GM06990 (cell line): ENCODE results near the gene FBXL19.

ENCODE experiments used
- DNase-seq: peaks from one replicate; pipeline ENCODE4 v3.0.0-alpha.2; 2011; ENCODE audit not compliant: insufficient read length; ENCODE audit errors: extremely low read depth
- H3K27me3 ChIP-seq: replicated peaks from 2 replicates; pipeline ENCODE4 v1.6.0; 2011; ENCODE audit warnings: low read length; ENCODE audit not compliant: control insufficient read depth, insufficient read depth
- H3K36me3 ChIP-seq: 2 replicates; pipeline ENCODE4 v1.5.1; 2011; ENCODE audit warnings: low read length; ENCODE audit not compliant: control insufficient read depth, insufficient read depth
- H3K4me3 ChIP-seq: replicated peaks from 2 replicates; pipeline ENCODE4 v1.5.1; 2011; ENCODE audit warnings: low read depth, mild to moderate bottlenecking, control low read depth, low read length
- CTCF ChIP-seq: IDR thresholded peaks from 2 replicates; pipeline ENCODE4 v1.5.1; 2011; ENCODE audit warnings: low read length, control low read depth, mild to moderate bottlenecking, inconsistent platforms; ENCODE audit not compliant: insufficient read depth, poor library complexity, severe bottlenecking

Gene FBXL19

GRCh38 chr16:30914830-30915229 lies 8.5 kb upstream of the FBXL19 start:
- TF ChIP-seq CTCF: no peak
- H3K27me3 ChIP-seq: no peaks in the 10 kb centered on the region
- no peaks in the 10 kb centered on the region for H3K36me3 ChIP-seq
- DNase-seq: no peak
- H3K4me3 ChIP-seq: no peak overlapping the region

GRCh38 chr16:30918614-30919013 lies 4.8 kb upstream of the FBXL19 start:
- TF ChIP-seq CTCF: no peak
- DNase-seq: no peak
- H3K4me3 ChIP-seq: no peak overlapping the region
- no peaks in the 10 kb centered on the region for H3K27me3 ChIP-seq
- no peaks in the 10 kb centered on the region for H3K36me3 ChIP-seq

- H3K4me3 ChIP-seq: no peak overlapping the region
- TF ChIP-seq CTCF: no peak
Measured at GRCh38 chr16:30920891-30921290, 2.5 kb upstream of the FBXL19 start.

GRCh38 chr16:30921459-30921747 lies 2.0 kb upstream of the FBXL19 start:
- DNase-seq: no peak
- Histone ChIP-seq H3K36me3 (peaks cover 3% of the 10 kb centered on the region), H3K27me3 (no peaks in the 10 kb centered on the region), H3K4me3 (no peak overlapping the region)
- no peak for TF ChIP-seq CTCF

More at GRCh38 chr16:30920891-30921290, 2.5 kb upstream of the FBXL19 start:
- no peak for DNase-seq
- Histone ChIP-seq H3K27me3 (no peaks in the 10 kb centered on the region), H3K36me3 (peaks cover 2% of the 10 kb centered on the region; the same call in 1 of the 2 replicates)

- H3K4me3 ChIP-seq: peak overlapping the region; percentile 70
- no peaks in the 10 kb centered on the region for H3K27me3 ChIP-seq
- peak; percentile 90 for TF ChIP-seq CTCF
- H3K36me3 ChIP-seq: peaks cover 3% of the 10 kb centered on the region
- peak; percentile 80 for DNase-seq
Measured at GRCh38 chr16:30921748-30922419, 1.5 kb upstream of the FBXL19 start.
